ENCODE results near the gene MB21D2.

GRCh38 chr3:192818126-192818525 lies 99.5 kb downstream of the MB21D2 start:
- TF ChIP-seq CTCF (conservative IDR thresholded peaks at IDR 0.05) (no peak), ZFX (IDR thresholded peaks at IDR 0.05) (no peak)

Measured in C4-2B (cell line).